ENCODE results near the gene ABCG1.

- TF ChIP-seq, protein P1, sequence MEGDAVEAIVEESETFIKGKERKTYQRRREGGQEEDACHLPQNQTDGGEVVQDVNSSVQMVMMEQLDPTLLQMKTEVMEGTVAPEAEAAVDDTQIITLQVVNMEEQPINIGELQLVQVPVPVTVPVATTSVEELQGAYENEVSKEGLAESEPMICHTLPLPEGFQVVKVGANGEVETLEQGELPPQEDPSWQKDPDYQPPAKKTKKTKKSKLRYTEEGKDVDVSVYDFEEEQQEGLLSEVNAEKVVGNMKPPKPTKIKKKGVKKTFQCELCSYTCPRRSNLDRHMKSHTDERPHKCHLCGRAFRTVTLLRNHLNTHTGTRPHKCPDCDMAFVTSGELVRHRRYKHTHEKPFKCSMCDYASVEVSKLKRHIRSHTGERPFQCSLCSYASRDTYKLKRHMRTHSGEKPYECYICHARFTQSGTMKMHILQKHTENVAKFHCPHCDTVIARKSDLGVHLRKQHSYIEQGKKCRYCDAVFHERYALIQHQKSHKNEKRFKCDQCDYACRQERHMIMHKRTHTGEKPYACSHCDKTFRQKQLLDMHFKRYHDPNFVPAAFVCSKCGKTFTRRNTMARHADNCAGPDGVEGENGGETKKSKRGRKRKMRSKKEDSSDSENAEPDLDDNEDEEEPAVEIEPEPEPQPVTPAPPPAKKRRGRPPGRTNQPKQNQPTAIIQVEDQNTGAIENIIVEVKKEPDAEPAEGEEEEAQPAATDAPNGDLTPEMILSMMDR (IDR thresholded peaks at IDR 0.05), result no peak
- TF ChIP-seq POLR2A (IDR thresholded peaks at IDR 0.05), result no peak
- TF ChIP-seq EP300 (IDR thresholded peaks at IDR 0.05), result no peak
Measured at GRCh38 chr21:42290505-42290904, 71.6 kb downstream of the ABCG1 start.

Measured in suprapubic skin (tissue), 3 donors.